Neural progenitor cell (in vitro differentiated cells): ENCODE measurements around the gene KIF26A.

Experiments used
- CTCF ChIP-seq: fragments of 200-600 bp; sonication (generic); IDR thresholded peaks from 2 replicates; pipeline ENCODE4 v1.5.1; 2017; ENCODE audit warnings: antibody characterized with exemption, mild to moderate bottlenecking
- EZH2 ChIP-seq: fragments of 200-600 bp; sonication (generic); IDR thresholded peaks from 2 replicates; pipeline ENCODE4 v1.6.1; 2017; ENCODE audit warnings: antibody characterized with exemption, mild to moderate bottlenecking, moderate library complexity
- EZH2phosphoT487 ChIP-seq: fragments of 200-600 bp; sonication (generic); IDR thresholded peaks from 2 replicates; pipeline ENCODE4 v1.6.1; 2017; ENCODE audit warnings: antibody characterized with exemption

- no peak for TF ChIP-seq CTCF
- no peak for TF ChIP-seq EZH2phosphoT487
- no peak for TF ChIP-seq EZH2
Observed at GRCh38 chr14:104161602-104162367, 23.4 kb downstream of the KIF26A start.
